CD4-positive, alpha-beta T cell treated with Interleukin-21 for 1 hour (primary cell): ENCODE data around the gene SLFN5.
A peak's percentile ranks its signal among the peaks of the same experiment; 100 is the strongest.
"Not testable (repeated sequence)": the region's sequence is repeated elsewhere in the genome, so short reads cannot be mapped to it uniquely, and the experiment has no call there.

ENCODE experiments used
- DNase-seq: peaks from one replicate; pipeline ENCODE4 v3.0.0-alpha.2; 2020

SLFN5 gene

DNA sequence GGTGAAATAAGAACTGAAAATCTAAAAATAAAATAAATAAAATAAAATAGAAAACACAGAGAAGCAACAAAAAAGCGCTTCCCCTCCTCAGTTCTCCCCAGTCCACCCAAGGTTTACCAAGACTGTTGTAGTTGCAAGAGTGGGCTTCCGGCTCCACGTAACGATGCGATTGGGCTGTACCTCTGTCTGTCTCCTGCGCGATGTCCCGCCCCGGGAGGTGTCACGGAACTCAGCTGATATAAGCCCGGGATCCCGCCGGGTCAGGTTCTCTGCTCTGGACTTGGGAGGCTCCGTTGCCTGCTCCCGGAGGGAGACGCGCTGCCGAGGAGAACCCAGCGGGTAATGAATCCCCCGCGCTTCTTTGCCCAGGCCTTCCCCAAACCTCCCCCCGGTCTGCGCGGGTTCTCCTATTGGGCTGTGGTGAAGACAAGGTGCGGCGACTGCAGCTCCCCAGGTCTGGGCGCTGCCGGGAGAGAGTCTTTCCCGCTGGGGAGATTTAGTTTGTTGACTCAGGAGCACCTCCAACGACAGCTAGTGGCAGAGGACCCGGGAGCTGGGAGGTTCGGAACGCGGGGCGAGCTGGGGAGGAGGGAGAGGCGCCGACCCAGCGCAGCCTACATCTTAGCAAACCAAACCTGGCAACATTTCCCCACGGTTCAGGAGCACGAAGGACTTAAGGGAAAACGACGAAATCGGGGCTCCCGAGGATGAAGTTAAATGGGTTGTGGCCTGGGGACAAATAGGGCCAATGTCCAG is at the start of gene SLFN5:
Gene SLFN5 (plus strand): TSS at position 268 of the 756 bp plus-strand sequence. CDS start 15,619 bp downstream, outside the sequence.
- peak; percentile 96 for DNase-seq

DNA sequence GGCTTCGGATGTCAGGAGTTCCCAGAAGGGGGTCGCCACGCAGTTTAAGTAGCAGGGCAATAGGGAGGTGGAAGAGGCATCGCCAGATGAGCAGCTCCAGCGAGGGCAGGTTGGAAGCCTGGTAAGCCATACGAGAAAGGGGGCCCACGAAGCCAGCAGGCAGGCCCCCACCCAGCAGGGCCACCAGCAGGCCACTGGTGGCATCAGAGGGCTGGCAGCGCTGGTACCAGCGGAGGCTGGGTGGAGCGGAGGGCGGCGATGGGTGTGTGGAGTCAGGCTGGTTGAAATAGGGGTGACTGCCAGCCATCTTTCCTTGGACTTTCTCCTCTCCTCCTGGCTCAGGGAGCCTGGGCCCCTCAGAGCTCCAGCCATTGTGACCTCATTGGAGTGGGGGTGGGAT is 48.9 kb upstream of the SLFN5 start, which contains the start of gene SLC35G3:
Gene SLC35G3 (minus strand): TSS at position 393 of the 400 bp plus-strand sequence. CDS start 86 bp downstream, at position 307.
- DNase-seq = not testable (repeated sequence)

DNA sequence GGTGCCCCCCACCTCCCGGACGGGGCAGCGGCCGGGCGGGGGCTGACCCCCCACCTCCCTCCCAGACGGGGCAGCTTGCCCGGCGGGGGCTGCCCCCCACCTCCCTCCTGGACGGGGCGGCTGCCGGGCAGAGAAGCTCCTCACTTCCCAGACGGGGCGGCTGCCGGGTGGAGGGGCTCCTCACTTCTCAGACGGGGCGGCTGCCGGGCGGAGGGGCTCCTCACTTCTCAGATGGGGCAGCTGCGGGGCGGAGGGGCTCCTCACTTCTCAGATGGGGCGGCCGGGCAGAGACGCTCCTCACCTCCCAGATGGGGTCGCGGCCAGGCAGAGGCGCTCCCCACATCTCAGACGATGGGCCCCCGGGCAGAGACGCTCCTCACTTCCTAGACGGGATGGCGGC is 47.8 kb upstream of the SLFN5 start:
- DNase-seq = not testable (repeated sequence)

DNA sequence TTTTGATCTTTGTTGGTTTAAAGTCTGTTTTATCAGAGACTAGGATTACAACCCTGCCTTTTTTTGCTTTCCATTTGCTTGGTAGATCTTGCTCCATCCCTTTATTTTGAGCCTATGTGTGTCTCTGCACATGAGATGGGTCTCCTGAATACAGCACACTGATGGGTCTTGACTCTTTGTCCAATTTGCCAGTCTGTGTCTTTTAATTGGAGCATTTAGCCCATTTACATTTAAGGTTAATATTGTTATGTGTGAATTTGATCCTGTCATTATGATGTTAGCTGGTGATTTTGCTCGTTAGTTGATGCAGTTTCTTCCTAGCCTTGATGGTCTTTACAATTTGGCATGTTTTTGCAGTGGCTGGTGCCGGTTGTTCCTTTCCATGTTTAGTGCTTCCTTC is 40.3 kb upstream of the SLFN5 start:
- not testable (repeated sequence) for DNase-seq

DNA sequence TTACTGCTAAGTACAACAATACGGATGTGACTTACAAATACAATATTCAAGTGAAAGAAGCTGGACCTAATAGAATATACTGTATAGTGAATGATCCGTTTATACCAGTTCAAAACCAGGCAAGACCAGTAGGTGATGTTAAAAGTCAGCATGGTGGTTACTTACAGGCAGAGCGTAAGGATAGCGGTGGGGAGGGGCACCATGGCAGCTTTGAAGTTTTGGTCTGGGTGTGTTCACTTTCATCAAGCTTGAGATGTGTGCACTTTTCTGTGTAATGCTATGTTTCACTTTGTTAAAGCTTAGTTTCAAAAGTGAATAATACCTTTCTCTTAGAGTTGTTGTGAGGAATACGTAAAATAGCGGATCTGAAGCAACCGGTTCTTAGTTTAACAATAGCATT is 32.1 kb upstream of the SLFN5 start:
- DNase-seq = peak; percentile 38

DNA sequence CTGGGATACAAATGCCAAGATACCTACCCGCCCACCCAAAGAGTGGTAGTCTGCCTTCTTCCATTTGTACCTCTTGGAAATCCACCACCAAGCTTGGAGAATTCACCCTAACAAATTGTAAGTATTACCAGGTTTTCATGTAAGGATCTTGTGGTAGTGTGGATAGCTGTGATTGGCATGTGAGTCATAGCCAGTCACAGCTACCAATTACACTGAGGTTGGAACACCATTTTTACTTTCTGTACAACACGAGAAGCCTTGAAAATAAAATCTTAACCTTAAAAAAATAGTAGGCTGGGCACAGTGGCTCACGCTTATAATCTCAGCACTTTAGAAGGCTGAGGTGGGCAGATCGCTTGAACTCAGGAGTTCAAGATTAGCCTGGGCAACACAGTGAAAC is 30.2 kb upstream of the SLFN5 start:
- no peak for DNase-seq

DNA sequence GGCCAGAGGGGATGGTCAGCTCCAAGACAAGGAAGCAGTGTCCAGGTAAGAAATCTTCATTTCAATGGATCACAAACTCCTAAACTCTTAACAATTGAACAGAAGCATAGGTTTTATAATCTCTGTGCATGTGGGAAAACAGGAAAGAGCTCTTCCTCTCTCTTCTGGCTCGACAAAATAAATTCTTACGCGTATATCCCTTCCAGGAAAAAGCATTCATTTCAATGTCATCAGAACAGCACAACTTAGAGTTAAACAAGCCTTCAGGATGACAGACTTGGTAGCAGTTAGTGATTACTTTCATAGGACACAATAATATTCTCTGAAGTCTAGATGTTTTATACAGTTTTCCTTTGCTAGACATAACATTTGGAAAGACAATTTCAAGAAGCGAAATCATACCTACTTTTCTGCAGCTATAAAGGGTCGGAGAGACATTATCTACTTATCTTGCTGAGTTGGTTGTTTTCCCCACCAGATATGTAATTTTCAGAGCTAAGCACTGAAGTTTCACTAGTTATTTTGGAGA is 29.4 kb upstream of the SLFN5 start:
- DNase-seq = peak; percentile 19

DNA sequence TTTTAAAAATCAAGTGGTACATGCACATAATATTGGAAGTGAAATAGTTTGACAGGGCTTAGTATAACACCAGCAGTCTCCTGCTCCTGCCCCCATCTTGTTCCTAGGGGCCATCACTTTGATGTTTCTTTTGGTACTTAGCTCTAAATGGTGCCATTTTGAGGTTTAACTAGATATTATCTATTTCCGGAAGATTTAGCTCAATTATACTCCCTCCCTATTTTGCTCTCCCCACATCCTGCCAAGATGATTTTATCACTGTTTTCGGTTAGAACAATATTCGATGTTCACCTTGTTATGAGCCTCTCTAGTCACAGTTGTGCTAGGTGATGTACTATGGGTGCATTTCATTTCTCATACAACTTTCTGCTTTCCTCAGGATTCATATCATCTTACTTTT is 28.7 kb upstream of the SLFN5 start:
- peak; percentile 88 for DNase-seq

DNA sequence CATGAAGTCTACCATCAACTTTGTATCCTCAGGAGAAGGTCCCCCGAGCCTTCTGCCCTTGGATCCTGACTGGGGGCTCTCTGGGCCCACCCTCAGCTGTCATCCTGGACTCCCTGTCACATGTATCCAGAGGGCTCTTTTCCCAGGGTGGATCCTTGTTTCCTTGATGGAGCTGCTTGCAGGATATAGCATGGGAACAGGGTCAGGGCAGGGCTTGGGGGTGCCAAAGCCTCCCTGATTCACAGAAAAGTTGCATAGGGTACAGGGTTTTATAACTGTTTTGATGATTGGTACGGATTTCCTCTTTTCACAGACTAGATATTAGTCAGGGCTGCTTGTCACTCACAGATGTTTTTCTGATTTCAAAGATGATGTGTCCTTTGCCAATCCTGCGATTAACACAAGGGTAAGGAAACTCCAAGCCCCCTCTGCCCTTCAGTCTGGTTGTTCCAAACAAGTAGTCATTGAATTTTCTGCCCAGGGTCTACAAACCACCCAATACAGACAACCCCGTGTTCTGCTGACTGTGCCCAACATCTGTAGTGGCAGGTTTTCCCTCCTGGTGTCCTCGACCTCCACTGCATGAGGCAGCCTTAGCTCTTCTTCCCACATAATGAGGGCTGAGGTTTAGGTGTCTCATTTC is 28.1 kb upstream of the SLFN5 start:
- DNase-seq = peak; percentile 42

DNA sequence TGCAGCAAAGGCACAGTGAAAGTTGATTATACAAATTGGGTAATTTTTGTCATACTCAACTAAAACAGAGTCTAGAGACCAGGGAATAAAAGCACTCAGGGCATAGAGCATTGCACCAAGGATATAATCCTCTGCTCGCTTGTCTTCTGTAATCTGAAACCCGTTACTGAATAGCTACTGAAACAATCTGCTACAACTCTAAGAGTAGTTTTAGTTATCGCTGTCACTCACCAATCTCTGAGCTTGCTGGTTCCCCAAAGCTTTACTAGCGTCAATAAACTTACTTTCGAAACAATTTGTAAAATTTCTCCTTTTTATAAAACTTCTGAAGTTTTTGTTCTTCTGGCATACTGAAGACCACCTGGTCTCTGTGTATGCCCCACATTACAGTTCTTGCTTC is 25.8 kb upstream of the SLFN5 start:
- no peak for DNase-seq

DNA sequence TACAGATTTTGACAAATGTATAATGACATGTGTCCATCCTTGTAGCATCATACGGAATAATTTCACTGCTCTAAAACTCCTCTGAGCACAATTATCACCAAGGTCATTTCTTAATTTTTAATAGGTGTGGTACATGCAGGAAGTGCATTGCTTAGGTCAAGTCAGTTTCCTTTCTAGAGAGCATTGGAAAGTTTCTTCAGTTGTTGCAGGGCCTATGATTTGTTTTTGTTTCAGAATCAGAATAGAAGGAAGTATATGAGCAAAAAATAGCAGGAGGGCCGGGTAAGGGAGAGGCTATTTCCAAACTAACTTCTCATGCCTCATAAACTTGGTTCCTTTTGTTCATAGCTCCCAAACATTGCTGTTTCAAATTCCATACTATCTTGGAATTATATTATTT is 24.0 kb upstream of the SLFN5 start:
- DNase-seq = peak; percentile 29

DNA sequence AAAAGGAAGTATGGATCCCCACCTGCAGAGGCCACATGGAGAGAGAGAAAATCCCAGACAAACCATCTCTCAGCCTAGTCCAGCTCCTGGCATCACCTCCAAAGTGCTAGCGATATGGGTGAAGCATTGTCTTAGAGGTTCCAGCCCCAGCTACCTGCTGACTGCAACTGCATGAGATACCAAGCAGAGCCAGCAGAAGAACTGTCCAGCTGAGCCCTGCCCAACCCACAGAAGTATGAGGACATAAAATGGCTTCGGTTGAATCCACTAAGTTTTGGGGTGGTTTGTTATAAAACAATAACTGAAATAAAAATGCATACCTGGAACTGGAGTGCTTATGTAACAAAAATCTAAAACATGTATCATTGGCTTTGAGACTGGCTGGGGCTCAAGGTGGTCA is 20.4 kb upstream of the SLFN5 start:
- DNase-seq = no peak

DNA sequence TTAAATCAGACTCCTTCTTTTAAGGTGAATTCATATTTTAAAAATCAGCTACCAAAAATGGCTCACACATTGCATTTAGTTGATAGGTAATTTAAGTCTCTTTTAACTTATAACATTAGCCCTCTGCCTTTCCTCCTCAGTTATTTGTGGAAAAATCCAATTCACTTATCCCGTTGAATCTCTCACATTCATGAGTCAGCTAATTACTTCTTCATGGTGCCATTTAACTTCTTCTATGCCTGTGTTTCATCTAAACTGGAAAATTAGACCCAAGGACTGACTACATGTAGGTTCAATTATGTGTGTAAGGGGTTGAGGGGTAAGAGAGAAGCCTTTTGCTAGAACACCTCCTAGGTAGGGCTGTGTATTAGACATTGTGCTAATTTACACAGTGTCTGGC is 18.4 kb upstream of the SLFN5 start:
- DNase-seq = no peak

DNA sequence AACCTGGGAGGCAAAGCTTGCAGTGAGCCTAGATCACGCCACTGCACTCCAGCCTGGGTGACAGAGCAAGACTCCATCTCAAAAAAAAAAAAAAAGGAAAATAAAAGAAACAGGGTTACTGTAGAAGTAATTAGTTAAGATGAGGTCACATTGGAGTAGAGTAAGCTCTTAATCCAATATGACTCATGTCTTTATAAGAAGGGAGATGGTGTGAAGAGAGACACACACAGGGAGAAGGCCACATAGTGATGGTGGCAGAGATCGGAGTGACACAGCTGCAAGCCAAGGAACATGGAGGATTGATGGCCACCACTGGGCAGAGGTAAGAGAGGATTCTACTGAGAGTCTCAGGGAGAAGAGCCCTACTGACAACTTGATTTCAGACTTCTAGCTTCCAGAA is 15.3 kb upstream of the SLFN5 start:
- no peak for DNase-seq

DNA sequence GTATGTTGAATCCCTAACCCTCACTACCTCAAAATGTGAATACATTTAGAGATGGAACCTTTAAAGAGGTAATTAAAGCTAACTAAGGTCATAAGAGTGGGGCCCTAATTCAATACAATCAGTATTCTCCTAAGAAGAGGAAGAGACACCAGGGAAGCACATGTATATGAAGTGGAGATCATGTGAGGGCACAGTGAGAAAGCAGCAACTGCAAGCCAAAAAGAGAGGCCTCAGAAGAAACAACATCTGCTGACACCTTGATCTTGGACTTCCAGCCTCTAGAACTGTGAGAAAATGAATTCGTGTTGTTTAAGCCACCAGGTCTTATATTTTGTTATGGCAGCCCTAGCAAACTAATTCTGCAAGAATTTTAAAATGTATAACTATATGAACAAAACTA is 13.2 kb upstream of the SLFN5 start:
- no peak for DNase-seq

DNA sequence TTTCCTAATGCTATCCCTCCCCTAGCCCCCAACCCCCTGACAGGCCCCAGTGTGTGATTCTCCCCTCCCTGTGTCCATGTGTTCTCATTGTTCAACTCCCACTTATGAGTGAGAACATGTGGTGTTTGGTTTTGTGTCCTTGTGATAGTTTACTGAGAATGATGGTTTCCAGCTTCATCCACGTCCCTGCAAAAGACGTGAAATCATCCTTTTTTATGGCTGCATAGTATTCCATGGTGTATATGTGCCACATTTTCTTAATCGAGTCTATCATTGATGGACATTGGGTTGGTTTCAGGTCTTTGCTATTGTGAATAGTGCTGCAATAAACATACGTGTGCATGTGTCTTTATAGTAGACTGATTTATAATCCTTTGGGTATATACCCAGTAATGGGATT is 8.6 kb upstream of the SLFN5 start:
- DNase-seq = not testable (repeated sequence)

DNA sequence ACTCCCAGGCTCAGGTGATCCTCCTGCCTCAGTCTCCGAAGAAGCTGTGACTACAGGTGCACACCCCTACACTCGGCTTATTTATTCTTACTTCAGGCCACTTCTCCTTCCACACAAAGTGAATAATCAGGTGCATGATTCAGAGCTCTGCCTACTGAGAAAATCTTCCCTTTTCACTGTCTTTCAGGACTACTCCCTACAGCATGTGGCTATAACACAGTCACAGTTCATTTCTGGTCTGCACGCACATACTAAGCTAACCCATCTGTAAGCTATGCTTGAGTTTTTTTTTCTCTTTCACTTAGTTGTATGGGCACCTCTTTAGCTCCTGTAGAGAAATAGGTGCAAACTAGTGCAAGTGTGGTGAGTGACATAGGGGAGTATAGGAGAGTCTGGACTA is 7.6 kb upstream of the SLFN5 start:
- no peak for DNase-seq

DNA sequence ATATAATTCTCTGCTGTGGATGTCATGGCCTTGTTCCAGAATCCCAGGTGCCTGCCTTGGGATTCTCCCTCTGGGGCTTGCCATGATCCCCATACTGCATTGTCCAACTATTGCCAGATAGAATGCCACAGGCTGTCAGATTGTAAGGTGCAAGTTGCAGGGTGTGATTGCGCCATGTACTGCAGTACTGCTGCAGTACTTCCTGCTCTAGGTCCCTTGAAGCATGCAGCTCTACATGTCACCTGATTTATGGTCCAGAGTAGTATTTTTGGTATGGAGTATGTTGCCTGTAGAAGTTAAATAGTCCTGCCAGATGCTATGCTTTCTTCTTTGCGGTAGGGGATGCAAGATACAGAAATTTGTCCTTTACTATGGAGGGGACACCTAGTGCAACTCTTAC is 7.0 kb upstream of the SLFN5 start:
- DNase-seq = no peak

DNA sequence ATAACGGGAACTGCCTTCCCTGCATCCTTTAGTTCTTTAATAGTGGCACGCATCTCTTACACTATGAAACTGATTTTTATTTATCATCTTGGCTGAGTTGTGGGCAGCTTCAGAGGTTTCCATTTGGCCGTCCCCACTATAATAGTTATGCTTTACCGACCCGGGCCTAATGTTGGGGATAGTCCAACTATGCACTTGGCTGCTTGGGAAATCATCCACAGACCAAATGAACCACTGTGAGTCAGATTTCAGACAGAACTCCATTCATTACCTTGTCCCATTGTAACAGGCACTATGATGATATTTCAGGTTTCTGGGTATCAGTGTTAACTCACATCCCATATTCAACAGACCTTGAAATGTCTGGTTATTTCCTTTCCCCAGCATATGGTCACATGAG is 6.1 kb upstream of the SLFN5 start:
- DNase-seq = no peak

DNA sequence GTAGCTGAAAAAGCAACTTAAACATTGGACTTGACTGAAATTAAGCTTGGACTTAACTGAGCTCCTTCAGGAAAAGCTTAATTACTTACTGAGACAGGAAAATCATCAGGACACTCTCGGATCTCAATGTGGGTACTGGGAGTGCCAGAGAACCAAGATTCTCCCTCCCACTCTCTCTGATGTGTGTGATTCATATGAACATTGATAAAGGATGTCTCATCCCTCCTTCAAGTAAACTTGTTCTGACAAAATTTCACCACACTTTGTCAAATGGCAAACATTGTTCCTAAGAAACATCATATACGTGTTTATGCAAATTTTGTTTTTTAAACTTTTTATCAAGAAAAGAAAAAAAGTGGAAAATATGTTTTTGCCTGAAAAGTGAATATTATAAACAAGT is 4.1 kb upstream of the SLFN5 start:
- no peak for DNase-seq

DNA sequence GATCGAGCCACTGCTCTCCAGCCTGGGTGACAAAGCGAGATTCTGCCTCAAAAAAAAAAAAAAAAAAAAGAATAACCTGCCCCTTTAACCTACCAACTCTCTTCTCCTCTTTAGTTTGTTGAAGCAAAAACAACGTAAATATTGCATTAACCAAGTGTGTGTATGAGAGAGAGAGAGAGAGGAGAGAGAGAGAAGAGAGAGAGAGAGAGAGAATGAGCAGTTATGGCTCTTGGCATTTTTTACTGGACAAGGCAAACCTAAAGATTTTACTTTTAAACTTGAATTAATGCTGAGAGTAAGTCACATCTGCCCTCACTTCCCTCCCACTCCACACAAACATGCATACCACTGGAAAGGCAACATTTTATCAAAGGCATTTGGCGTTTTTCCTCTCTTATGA is 3.0 kb upstream of the SLFN5 start:
- no peak for DNase-seq

DNA sequence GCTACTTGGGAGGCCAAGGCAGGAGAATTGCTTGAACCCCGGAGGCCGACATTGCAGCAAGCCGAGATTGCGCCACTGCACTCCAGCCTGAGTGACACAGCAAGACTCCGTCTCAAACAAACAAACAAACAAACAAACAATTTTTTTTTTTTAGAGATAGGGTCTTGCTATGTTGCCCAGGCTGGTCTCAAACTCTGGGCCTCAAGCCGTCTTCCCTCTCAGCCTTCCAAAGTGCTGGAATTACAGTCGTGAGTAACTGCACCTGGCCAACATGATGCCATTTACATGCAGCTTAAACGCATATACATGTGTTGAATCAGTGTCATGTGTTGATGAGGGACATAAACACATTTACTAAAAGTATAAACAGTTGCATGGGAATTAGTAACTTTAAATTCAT is 2.0 kb upstream of the SLFN5 start:
- DNase-seq = no peak

DNA sequence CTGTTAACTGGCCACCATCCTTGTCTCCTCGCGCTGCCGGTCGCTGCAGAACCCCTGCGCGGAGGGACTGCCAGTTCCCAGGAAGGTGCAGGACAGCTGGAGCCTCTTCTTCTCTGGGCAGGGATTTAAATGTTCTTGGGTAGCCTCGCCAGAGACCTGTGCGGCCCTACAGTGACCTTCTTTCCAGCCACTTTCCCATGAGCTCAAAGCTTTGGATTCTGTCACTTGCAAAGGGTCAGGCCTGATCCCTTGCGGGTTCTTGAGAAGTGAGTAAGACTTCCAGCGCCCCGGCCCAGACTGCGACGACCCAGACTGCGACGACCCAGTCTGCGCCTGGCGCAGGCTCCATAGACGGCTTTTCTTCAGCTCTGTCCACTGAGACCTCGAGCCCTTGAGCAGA is 1.4 kb upstream of the SLFN5 start:
- DNase-seq = peak; percentile 35

DNA sequence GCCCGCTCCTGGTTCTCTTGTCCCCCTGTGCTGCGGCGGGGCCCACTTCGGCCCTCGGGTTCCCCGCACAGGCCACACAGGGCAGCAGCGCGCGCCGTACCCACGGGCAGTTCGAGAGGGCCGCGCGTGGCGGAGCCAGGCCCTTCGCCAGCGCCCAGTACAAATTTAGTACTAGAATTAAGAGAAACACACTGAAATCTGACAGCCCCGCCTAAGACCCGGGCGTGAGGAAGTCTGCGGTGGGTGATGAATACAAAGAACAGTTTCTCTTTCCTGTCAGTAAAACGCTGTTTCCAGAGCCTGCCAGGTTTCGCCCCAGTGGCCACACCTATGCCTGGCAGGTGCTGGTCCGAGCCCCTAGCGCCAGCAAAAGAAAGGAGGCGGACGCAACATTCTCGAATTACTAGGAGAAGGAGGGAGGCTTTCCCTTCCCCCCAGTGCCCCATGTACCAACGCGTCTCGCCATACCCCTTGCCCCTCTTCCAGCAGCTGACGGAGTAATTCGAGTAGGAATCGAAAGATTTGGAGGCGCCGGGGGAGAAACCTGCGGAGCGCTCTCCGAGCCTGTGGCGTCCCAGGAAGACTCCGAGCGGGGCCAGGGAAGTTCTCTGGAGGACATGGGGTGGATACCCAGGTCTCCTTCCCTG is 591 bp upstream of the SLFN5 start:
- peak; percentile 92 for DNase-seq
